Activated CD8-positive, alpha-beta memory T cell treated with anti-CD3 and anti-CD28 coated beads, Interleukin-2, amount 10 ng/mL, durations not matched to agents 7 days and 5 days (primary cell): ENCODE measurements around the gene PDZRN4. TPM values are rescaled to one million over a fixed set of nuclear protein-coding genes. Genes with fewer than 3 reads are reported as not detected.
"Not testable (repeated sequence)": the region's sequence is repeated elsewhere in the genome, so short reads cannot be mapped to it uniquely, and the experiment has no call there.

ENCODE experiments used
- ATAC-seq: fragments of 150-1000 bp; cut with Tn5 transposase; one replicate; pipeline ENCODE4 v1.10.0; 2021; ENCODE audit warnings: moderate library complexity
- CTCF ChIA-PET: fragments of 350-600 bp; sonication (Branson Sonifier 250); formaldehyde crosslinking; loops from one replicate; lab custom pipeline; 2021; ENCODE audit warnings: antibody characterized with exemption; lab: Charles Lee
- DNase-seq: peaks from one replicate; pipeline ENCODE4 v3.0.0-alpha.2; 2020
- H3K27ac Mint-ChIP-seq: one replicate; pipeline ENCODE4 v1.8.0; 2021; ENCODE audit warnings: mild to moderate bottlenecking, mixed read lengths
- H3K27me3 Mint-ChIP-seq: one replicate; pipeline ENCODE4 v1.8.0; 2021; ENCODE audit warnings: mixed read lengths
- H3K36me3 Mint-ChIP-seq: one replicate; pipeline ENCODE4 v1.8.0; 2021; ENCODE audit warnings: mild to moderate bottlenecking, mixed read lengths
- H3K4me1 Mint-ChIP-seq: one replicate; pipeline ENCODE4 v1.8.0; 2021; ENCODE audit warnings: mixed read lengths
- H3K4me3 Mint-ChIP-seq: one replicate; pipeline ENCODE4 v1.8.0; 2021; ENCODE audit warnings: mild to moderate bottlenecking, moderate library complexity, mixed read lengths
- H3K9me3 Mint-ChIP-seq: one replicate; pipeline ENCODE4 v1.8.0; 2022; ENCODE audit warnings: low read depth, mixed read lengths
- total RNA-seq, 2 experiments: library from RNA; stranded (reverse); gene quantifications; one replicate each; pipeline ENCODE4 v1.2.3, GENCODE V29; 2021

PDZRN4 gene
- total RNA-seq, 2 experiments from 2014 or later = not detected

- Mint-ChIP-seq H3K27ac (no peak overlapping the region), H3K4me1 (no peaks in the 10 kb centered on the region), H3K27me3 (no peaks in the 10 kb centered on the region), H3K4me3 (no peak overlapping the region), H3K9me3 (no peaks in the 10 kb centered on the region), H3K36me3 (no peaks in the 10 kb centered on the region)
- DNase-seq = no peak
- no peak for ATAC-seq
- CTCF ChIA-PET = no interaction called here
Measured at GRCh38 chr12:41311883-41312282, 123.8 kb downstream of the PDZRN4 start.

- CTCF ChIA-PET, ATAC-seq, H3K4me3 Mint-ChIP-seq, H3K4me1 Mint-ChIP-seq, H3K36me3 Mint-ChIP-seq, H3K27me3 Mint-ChIP-seq, DNase-seq, H3K9me3 Mint-ChIP-seq, H3K27ac Mint-ChIP-seq: not testable (repeated sequence)
Measured at GRCh38 chr12:41312451-41312850, 124.3 kb downstream of the PDZRN4 start.

- CTCF ChIA-PET = no interaction called here
Measured at GRCh38 chr12:41325336-41325735, 137.2 kb downstream of the PDZRN4 start.

DNA sequence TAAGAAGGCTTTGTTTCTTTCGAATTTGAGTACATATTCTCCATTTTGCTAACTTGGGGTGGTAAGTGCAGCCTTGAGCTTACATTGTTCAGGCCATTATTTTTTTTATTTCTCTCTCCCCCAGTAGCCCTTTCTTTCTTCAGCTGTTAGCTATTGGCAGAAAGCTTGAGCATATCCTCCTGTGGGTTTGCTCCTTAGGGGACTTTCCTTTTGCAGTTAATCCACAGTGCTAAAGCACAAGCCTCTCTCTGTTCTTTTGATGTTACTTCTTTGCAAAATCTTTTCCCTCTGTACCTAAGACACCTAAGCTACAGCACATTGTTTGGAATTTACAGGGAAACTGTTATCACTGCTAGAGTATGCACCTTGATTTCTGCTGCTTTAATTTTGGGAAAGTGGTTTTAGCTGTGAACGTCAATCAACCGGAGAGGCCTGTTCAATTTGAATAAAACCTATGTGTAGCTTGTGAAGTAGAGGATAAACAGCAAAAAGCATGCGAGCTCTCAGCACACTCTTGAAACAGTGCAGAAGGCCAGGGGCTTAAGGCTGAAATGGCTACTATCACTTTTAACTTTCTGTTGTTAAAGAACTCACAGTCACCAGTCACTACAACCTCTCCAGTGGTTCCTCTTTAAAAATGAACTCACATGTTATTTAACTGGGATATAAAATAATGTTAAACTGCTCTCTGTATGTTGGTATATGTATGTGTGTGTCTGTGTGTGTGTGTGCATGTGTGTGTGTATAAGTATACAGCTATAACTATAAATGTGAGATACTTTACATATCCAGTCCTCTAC is 139.2 kb downstream of the PDZRN4 start:
- ATAC-seq (no peak), DNase-seq (no peak)
- Mint-ChIP-seq H3K9me3 (no peaks in the 10 kb centered on the region), H3K27me3 (no peaks in the 10 kb centered on the region), H3K27ac (no peak overlapping the region), H3K36me3 (no peaks in the 10 kb centered on the region), H3K4me3 (no peak overlapping the region), H3K4me1 (no peaks in the 10 kb centered on the region)
- CTCF ChIA-PET = no interaction called here

More at GRCh38 chr12:41325336-41325735, 137.2 kb downstream of the PDZRN4 start:
- DNase-seq (no peak), ATAC-seq (no peak)
- Mint-ChIP-seq H3K9me3 (no peaks in the 10 kb centered on the region), H3K36me3 (no peaks in the 10 kb centered on the region), H3K27ac (no peak overlapping the region), H3K27me3 (no peaks in the 10 kb centered on the region), H3K4me1 (no peaks in the 10 kb centered on the region), H3K4me3 (no peak overlapping the region)

DNA sequence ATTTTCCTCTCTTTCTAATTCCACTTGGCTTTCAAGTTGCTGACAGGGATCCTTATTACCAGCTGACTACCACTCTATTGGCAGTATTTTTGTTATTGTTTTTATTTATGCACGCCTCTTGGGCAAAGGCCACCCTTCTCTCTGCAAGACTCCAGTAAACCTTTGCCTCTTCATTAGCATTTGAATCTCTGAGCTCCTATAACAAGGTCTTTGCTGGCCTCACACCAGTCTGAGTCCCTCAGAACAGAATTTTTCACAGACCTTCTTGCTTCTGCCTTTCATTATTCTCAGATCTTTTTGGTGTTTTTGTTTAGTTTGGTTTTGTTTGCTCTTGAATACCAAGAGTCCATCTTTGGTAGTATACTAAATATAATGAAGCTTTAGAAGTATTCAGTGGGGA is 145.9 kb downstream of the PDZRN4 start:
- Mint-ChIP-seq H3K27me3 (no peaks in the 10 kb centered on the region), H3K36me3 (no peaks in the 10 kb centered on the region), H3K4me3 (no peak overlapping the region), H3K4me1 (no peaks in the 10 kb centered on the region), H3K27ac (no peak overlapping the region), H3K9me3 (no peaks in the 10 kb centered on the region)
- CTCF ChIA-PET = no interaction called here
- ATAC-seq (no peak), DNase-seq (no peak)

DNA sequence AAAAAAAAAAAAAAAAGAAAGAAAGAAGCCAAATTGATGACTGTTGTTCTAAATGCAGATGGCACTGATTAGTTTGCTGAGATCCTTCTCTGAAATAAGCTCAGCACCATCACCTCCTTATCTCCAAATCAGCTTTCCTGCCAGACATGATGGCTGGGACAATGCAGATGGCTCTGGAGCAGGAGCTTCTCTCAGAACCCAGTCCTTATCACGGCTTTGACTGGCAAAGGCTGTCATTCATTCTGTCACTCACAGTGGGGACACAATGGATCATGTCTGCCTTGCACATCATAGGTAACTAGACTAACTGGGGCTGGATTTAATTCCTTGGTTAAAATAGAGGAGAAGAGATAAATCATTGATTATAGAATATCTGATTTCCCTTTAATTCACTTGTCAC is 146.3 kb downstream of the PDZRN4 start:
- CTCF ChIA-PET = no interaction called here

DNA sequence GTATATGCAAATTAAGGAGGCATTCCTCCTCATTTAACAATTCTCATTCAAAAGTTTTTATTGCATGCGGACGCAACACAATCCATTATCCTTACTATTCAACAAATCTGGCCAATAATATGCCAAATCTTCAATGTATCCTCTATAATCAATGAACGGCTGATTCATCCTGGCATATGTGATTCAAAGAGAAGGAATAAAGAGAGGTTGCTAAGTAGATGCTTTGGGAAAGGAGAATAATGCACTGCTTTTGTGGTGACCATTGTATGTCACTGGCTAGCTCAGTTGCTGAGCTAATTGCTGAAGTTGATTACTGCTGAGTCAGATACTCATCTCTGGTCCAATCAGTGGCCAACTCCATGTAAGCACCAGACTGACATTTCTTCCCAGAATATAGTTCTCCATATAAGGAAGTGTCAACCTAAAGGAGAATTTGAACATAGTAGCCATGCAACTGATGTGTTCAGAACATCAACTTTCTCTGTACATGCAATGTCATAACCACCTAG is 148.0 kb downstream of the PDZRN4 start:
- H3K9me3 Mint-ChIP-seq = no peaks in the 10 kb centered on the region
- H3K36me3 Mint-ChIP-seq = no peaks in the 10 kb centered on the region
- ATAC-seq (no peak), DNase-seq (no peak)
- no peak overlapping the region for H3K27ac Mint-ChIP-seq
- H3K4me3 Mint-ChIP-seq = no peak overlapping the region
- no peaks in the 10 kb centered on the region for H3K4me1 Mint-ChIP-seq
- H3K27me3 Mint-ChIP-seq = no peaks in the 10 kb centered on the region
- CTCF ChIA-PET = no interaction called here

More for the DNA sequence above, 146.3 kb downstream of the PDZRN4 start:
- no peaks in the 10 kb centered on the region for H3K27me3 Mint-ChIP-seq
- DNase-seq (no peak), ATAC-seq (no peak)
- no peaks in the 10 kb centered on the region for H3K36me3 Mint-ChIP-seq
- H3K4me1 Mint-ChIP-seq = no peaks in the 10 kb centered on the region
- H3K9me3 Mint-ChIP-seq = no peaks in the 10 kb centered on the region
- no peak overlapping the region for H3K4me3 Mint-ChIP-seq
- no peak overlapping the region for H3K27ac Mint-ChIP-seq

GRCh38 chr12:41339784-41340183 is 151.7 kb downstream of the PDZRN4 start:
- no peak overlapping the region for H3K4me3 Mint-ChIP-seq
- ATAC-seq = no peak
- no peak overlapping the region for H3K27ac Mint-ChIP-seq
- H3K36me3 Mint-ChIP-seq = no peaks in the 10 kb centered on the region
- no peaks in the 10 kb centered on the region for H3K4me1 Mint-ChIP-seq
- CTCF ChIA-PET = no interaction called here
- H3K27me3 Mint-ChIP-seq = no peaks in the 10 kb centered on the region
- no peak for DNase-seq
- no peaks in the 10 kb centered on the region for H3K9me3 Mint-ChIP-seq

DNA sequence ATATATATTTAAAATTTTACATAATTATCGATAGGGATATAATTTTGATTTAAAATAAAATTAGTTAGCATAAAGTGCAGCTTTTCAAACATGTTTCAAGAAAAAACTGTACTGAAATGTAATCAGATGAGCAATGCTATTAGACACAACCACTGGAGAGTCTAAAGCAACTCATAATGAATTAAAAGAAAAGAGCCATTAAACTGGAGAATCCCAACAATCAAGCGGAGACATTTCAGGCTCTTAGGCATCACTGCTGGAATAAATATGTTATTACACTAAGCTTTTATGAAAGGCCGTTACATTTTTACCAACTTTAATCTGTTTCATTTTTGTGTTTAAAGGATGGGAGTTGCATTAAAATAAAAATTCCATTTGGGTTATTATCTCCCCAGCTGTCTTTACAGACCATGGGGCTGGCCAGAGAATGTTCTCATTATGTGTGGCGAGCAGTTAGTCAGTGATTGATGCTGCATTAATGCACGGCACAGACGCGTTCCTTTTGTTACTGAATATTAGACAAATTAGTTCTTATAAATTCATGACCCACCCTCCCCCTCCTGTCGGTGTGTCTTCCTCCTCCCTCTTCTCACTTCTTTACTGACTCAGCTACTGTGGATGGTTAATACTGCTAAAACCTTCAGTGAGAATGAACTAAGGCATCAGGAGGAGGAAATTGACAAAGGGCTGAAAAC is 156.8 kb downstream of the PDZRN4 start:
- Mint-ChIP-seq H3K27ac (no peak overlapping the region), H3K4me3 (no peak overlapping the region)

GRCh38 chr12:41348198-41348597 is 160.1 kb downstream of the PDZRN4 start:
- no peak for ATAC-seq
- peaks cover 7% of the 10 kb centered on the region for H3K9me3 Mint-ChIP-seq
- no peak overlapping the region for H3K4me3 Mint-ChIP-seq
- no peak for DNase-seq
- CTCF ChIA-PET = no interaction called here
- H3K27me3 Mint-ChIP-seq = no peaks in the 10 kb centered on the region
- no peaks in the 10 kb centered on the region for H3K36me3 Mint-ChIP-seq
- no peaks in the 10 kb centered on the region for H3K4me1 Mint-ChIP-seq
- no peak overlapping the region for H3K27ac Mint-ChIP-seq

More for the DNA sequence above, 156.8 kb downstream of the PDZRN4 start:
- H3K27me3 Mint-ChIP-seq = no peaks in the 10 kb centered on the region
- no peaks in the 10 kb centered on the region for H3K4me1 Mint-ChIP-seq
- no peak for DNase-seq
- H3K9me3 Mint-ChIP-seq = no peaks in the 10 kb centered on the region
- H3K36me3 Mint-ChIP-seq = no peaks in the 10 kb centered on the region
- CTCF ChIA-PET = no interaction called here
- no peak for ATAC-seq

DNA sequence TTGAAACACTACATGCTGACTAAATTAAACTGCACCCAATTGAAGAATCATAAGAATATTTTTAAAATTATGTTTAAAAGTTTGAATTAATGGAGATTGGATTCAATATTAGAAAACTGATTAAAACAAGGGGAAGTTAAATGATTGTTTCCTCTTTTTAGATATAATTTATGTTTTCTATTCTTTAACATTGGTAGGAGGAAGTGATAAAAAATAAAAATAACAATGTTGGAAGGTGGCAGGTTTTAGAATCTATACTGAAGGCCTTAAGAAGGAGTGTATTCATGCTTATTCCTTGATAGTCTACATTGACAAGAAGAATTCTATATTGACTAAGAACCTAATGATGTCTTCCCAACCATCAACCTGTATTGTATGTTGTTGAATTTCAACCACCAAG is 168.1 kb downstream of the PDZRN4 start:
- ATAC-seq (no peak), DNase-seq (no peak)
- Mint-ChIP-seq H3K27ac (no peak overlapping the region), H3K4me1 (no peaks in the 10 kb centered on the region), H3K9me3 (peaks cover 3% of the 10 kb centered on the region), H3K36me3 (no peaks in the 10 kb centered on the region), H3K4me3 (no peak overlapping the region), H3K27me3 (no peaks in the 10 kb centered on the region)
- CTCF ChIA-PET = no interaction called here

DNA sequence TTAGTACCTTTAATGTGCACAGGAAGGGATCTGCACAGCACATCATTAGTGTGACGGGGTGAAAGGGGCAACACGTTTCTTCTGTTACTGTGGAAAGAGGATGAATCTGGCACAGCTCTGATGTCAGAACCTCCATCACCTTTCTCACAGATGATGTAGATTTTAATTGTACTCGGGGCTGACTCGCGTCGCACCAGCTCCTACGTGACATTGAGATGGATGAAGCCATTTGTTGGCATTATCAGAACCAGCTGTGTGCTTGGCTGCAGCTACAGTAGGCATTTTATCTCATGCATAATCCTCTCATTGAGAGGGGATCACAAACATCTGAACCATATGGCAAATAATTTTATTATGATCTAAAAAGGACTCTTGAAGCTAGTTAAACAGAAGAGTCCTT is 173.6 kb downstream of the PDZRN4 start:
- Mint-ChIP-seq H3K4me1 (no peaks in the 10 kb centered on the region), H3K27ac (no peak overlapping the region), H3K27me3 (no peaks in the 10 kb centered on the region), H3K4me3 (no peak overlapping the region), H3K9me3 (no peaks in the 10 kb centered on the region), H3K36me3 (no peaks in the 10 kb centered on the region)
- ATAC-seq (no peak), DNase-seq (no peak)
- CTCF ChIA-PET = interaction anchor here (1.0 kb wide), 1 partner anchor 12 kb away, joined by 3 read pairs; no protein-coding TSS in a partner anchor

GRCh38 chr12:41362510-41362909 is 174.4 kb downstream of the PDZRN4 start:
- no peak for DNase-seq
- CTCF ChIA-PET = no interaction called here
- no peak for ATAC-seq
- no peaks in the 10 kb centered on the region for H3K36me3 Mint-ChIP-seq
- H3K4me3 Mint-ChIP-seq = no peak overlapping the region
- H3K27me3 Mint-ChIP-seq = no peaks in the 10 kb centered on the region
- no peaks in the 10 kb centered on the region for H3K9me3 Mint-ChIP-seq
- no peaks in the 10 kb centered on the region for H3K4me1 Mint-ChIP-seq
- H3K27ac Mint-ChIP-seq = no peak overlapping the region

DNA sequence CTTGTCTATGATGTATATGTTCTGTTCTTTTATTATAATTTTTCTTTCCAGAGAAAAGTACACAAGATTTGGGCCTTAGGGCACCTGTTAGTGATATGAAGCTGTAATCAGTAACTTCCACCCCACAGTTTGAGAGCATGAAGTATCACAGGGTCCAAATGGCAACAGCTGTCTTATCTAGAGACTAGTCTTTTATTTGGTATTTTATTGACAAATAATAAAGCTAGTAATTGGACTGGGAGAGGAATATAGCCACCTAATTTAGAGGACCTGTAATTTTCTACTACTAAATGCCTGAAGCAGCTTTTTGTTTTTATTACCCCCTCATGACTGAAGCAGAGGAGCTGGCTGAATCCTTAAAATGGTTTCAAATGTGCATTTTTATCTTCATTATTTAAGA is 174.8 kb downstream of the PDZRN4 start:
- H3K4me3 Mint-ChIP-seq = no peak overlapping the region
- ATAC-seq (no peak), DNase-seq (no peak)
- CTCF ChIA-PET = no interaction called here
- H3K4me1 Mint-ChIP-seq = no peaks in the 10 kb centered on the region
- H3K27me3 Mint-ChIP-seq = no peaks in the 10 kb centered on the region
- no peak overlapping the region for H3K27ac Mint-ChIP-seq
- H3K9me3 Mint-ChIP-seq = no peaks in the 10 kb centered on the region
- no peaks in the 10 kb centered on the region for H3K36me3 Mint-ChIP-seq
